BE2C (cell line): ENCODE results near the gene IPO13.

Experiments
- DNase-seq: peaks from one replicate; pipeline ENCODE4 v3.0.0-alpha.2; 2020
- H3K27me3 ChIP-seq: fragments of 250-450 bp; sonication (Bioruptor Pico); 2 replicates; pipeline ENCODE4 v1.5.1; 2020; ENCODE audit warnings: mild to moderate bottlenecking
- H3K36me3 ChIP-seq: fragments of 250-450 bp; sonication (Bioruptor Pico); 2 replicates; pipeline ENCODE4 v1.5.1; 2020; ENCODE audit warnings: mild to moderate bottlenecking
- H3K4me1 ChIP-seq: fragments of 250-450 bp; sonication (Bioruptor Pico); 2 replicates; pipeline ENCODE4 v1.5.1; 2020
- H3K4me3 ChIP-seq: 2 replicates; pipeline ENCODE4 v1.5.1; 2011; ENCODE audit warnings: low read depth, low read length
- H3K9me3 ChIP-seq: fragments of 250-450 bp; sonication (Bioruptor Pico); 2 replicates; pipeline ENCODE4 v1.5.1; 2020
- CTCF ChIP-seq: IDR thresholded peaks from 2 replicates; pipeline ENCODE4 v1.5.1; 2012; ENCODE audit warnings: mild to moderate bottlenecking, low read depth, low read length

IPO13 gene

DNA sequence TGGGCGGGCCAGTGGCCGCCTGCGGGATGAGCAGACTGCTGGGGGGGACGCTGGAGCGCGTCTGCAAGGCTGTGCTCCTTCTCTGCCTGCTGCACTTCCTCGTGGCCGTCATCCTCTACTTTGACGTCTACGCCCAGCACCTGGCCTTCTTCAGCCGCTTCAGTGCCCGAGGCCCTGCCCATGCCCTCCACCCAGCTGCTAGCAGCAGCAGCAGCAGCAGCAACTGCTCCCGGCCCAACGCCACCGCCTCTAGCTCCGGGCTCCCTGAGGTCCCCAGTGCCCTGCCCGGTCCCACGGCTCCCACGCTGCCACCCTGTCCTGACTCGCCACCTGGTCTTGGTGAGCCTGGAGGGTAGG, 34.4 kb downstream of the IPO13 start:
- no peaks in the 10 kb centered on the region for H3K9me3 ChIP-seq
- no peak for DNase-seq
- H3K4me3 ChIP-seq, result no peak overlapping the region
- no peaks in the 10 kb centered on the region for H3K4me1 ChIP-seq
- H3K36me3 ChIP-seq, result peaks cover 8% of the 10 kb centered on the region
- H3K27me3 ChIP-seq, result no peaks in the 10 kb centered on the region
- no peak for TF ChIP-seq CTCF

GRCh38 chr1:43981636-43982035, 34.9 kb downstream of the IPO13 start:
- H3K9me3 ChIP-seq, result no peaks in the 10 kb centered on the region
- no peak for TF ChIP-seq CTCF
- H3K27me3 ChIP-seq, result no peaks in the 10 kb centered on the region
- H3K4me3 ChIP-seq, result no peak overlapping the region
- no peaks in the 10 kb centered on the region for H3K4me1 ChIP-seq
- DNase-seq, result no peak
- peaks cover 3% of the 10 kb centered on the region for H3K36me3 ChIP-seq

DNA sequence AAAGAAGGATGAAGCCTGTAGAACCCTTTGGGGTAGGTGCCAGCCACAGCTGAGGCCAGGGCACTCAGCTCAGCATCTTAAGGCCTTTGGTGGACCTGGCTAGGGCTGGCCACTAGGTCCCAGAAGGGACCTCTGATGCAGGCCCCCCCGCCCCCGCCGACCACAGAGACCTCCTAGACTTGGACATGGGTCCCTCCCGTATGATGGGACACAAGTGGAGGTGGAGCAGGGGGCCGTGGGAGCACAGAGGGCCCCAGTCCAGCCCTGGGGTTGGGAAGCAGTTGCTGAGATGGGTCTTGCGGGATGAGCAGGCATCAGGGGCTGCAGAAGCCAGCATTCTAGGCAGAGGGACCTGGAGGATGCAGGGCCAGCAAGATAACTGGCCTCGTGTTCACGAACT, 35.5 kb downstream of the IPO13 start:
- TF ChIP-seq CTCF, result no peak
- Histone ChIP-seq H3K36me3 (no peaks in the 10 kb centered on the region), H3K9me3 (no peaks in the 10 kb centered on the region), H3K4me3 (no peak overlapping the region), H3K4me1 (no peaks in the 10 kb centered on the region), H3K27me3 (no peaks in the 10 kb centered on the region)
- DNase-seq, result no peak

- no peak for DNase-seq
- no peak for TF ChIP-seq CTCF
- no peak overlapping the region for H3K4me3 ChIP-seq
- H3K27me3 ChIP-seq, result no peaks in the 10 kb centered on the region
- H3K36me3 ChIP-seq, result no peaks in the 10 kb centered on the region
- no peaks in the 10 kb centered on the region for H3K4me1 ChIP-seq
- no peaks in the 10 kb centered on the region for H3K9me3 ChIP-seq
These were observed 36.1 kb downstream of the IPO13 start for GRCh38 chr1:43982808-43983207.

GRCh38 chr1:43983253-43983899, 36.6 kb downstream of the IPO13 start:
- H3K4me3 ChIP-seq, result no peak overlapping the region
- no peaks in the 10 kb centered on the region for H3K27me3 ChIP-seq
- H3K4me1 ChIP-seq, result no peaks in the 10 kb centered on the region
- no peaks in the 10 kb centered on the region for H3K9me3 ChIP-seq
- TF ChIP-seq CTCF, result no peak
- DNase-seq, result no peak
- no peaks in the 10 kb centered on the region for H3K36me3 ChIP-seq

DNA sequence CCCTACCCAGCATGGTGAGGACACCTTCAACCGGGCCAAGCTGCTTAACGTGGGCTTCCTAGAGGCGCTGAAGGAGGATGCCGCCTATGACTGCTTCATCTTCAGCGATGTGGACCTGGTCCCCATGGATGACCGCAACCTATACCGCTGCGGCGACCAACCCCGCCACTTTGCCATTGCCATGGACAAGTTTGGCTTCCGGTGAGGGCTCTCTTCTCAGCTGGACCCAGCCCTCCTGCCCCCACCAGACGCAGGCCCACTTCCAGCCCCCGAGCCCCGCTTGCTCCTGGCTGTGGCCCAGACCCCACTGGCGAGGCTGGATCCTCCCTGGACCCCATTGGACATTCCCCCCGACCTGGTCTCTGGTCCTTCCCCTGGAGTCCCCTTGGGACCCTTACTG, 38.1 kb downstream of the IPO13 start:
- no peaks in the 10 kb centered on the region for H3K27me3 ChIP-seq
- no peaks in the 10 kb centered on the region for H3K4me1 ChIP-seq
- H3K9me3 ChIP-seq, result no peaks in the 10 kb centered on the region
- H3K36me3 ChIP-seq, result no peaks in the 10 kb centered on the region
- DNase-seq, result no peak
- H3K4me3 ChIP-seq, result no peak overlapping the region
- no peak for TF ChIP-seq CTCF
